SIG-M5 treated with dmso at 0.1 percent for 504 hours (cell line): Measurements from ENCODE around the gene ARMH4.

Source experiments
- DNase-seq: peaks from one replicate; lab custom pipeline; 2025; ENCODE audit not compliant: unreplicated experiment; lab: John Stamatoyannopoulos, UW

Gene ARMH4

DNA sequence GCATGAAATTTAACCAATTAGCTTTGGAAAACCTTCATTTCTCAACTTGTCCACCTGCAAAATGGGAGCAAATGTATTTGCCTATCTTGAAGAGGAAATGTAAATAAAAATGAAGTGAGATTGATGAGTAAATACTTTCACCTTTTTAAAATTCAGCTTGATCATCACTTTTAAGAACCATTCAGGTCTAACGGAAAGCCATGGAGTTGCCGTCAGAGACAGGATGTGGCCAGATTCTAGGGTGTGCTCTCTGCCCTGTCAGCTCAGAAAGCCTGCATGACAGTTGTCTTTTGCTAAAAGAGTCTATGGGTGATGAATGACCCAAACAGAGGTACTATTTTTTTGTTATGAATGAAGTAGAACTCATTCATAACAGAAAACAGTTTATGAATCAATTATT lies 181.8 kb downstream of the ARMH4 start:
- DNase-seq = no peak

DNA sequence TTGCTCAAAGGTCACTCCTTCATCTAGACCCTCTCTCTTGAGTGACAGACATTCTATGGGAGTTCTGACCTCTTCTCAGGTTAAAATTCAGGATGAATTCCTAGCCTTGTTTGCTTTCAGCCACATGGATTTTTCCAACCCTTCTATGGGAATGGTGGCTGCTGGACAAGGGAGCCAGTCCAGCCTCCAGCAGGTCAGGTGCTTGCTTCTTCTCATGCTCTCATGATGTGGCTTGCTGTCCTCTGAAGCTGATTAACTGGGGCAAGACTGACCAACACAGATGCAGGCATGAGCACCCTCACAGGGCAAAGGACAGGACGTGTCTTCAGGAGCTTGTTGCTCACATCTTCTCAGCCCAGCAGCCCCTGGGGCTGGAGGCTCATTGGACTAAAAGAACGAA lies 188.9 kb downstream of the ARMH4 start:
- no peak for DNase-seq

DNA sequence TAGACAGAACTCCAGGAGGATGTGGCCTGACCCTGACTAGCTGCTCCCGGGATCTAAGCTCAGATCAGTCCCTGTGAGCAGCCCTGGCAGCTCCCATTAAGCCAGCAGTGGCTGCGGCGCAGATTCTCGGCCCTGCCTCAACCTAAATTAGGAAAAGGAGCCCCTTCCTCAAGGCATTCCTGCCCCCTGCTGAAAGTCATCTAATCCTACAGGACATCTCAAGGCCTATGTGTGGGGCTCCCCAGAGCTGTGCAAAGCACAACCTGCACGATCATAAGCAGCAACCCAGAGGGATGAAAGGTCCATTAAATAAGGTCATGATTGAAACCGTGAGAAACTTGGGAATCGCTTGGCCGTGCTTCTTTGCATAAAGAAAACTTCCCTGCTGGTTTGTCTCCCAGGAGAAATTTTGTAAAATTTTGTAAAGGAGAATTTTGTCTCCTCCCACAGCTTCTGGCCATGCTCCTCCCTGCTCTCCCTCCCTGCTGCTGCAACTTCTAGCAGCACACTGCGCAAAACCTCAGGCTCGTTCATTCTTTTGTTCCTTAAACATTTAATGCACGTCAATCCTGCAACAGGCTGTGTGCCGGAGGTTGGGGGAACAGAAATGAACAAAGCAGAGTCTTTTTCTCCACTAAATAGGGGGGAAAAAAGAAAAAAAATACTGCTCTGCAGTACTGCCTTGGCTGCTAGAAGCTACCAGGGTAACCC lies 189.5 kb downstream of the ARMH4 start:
- DNase-seq = no peak

DNA sequence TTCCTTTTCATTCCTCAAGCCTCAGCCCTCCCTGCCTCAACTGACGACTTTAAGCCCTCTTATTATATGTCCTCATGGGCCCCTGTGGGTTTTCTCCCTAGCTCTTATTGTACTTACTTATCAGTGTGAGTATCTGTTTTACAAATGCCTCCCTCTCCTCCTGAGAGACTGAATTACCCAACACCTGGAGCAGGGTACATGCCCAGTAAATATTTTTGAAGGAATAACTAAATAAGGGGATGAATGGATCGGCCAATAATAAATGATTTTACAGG lies 190.3 kb downstream of the ARMH4 start:
- no peak for DNase-seq

DNA sequence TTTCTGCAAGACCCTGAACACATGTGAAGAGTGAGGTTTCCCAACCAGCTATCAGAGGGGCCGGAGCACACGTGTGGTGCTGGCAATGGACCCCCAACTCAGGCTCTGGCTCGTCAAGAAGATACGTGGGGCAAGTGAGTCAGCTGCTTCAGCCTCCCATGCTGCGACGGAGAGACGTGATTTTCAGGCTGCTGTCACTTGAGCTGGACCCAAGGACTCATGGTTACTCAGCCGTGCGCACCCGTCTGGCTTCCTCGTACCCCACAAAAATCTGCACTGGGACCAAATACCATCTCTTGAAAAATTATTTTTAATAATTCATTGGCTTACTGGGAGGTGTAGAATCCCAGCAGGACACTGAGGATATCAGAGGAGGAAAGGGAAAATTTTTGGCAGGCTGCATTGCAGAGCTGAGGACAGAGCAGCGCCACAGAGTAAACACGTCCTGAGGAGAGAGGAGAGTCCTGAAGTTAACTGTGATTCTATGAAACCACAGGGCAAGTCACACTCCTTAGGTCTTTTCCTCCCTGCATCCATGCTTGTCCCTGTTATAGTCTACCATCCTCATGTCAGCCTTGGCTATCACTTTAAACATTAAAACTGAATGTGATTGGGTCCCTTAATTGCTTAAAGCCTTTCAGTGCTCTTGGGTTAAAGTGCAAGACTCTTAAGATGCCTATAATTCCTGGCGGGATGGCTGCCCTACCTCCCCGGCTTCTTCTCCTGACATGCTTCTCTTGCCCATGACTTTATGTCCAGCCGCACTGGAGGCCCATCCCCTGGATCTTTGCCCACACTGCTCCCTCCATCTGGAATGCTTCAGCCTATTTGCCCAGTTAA lies 190.8 kb downstream of the ARMH4 start:
- no peak for DNase-seq

DNA sequence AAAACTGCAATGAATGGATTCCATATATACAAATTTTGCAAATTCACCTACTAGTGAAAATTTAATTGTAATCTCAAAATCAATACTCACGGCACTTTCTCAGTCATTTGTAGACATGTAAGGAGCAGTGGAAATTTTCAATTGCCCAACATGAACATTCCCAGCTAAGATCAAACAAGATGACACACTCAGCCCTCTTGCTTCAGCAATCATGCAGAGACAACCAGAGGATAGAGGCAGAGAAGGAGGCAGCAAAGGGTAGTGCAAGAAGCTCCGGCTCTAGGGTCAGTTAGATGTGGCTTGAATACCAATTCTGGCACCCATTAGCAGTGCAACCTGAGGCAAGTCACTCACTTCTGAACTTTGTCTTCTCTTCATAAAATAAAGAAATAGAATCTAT lies 194.6 kb downstream of the ARMH4 start:
- no peak for DNase-seq
